GM18867 (cell line): Measurements from ENCODE around the gene ASAP2.
A peak's percentile ranks its signal among the peaks of the same experiment; 100 is the strongest.
"Not testable (repeated sequence)": the region's sequence is repeated elsewhere in the genome, so short reads cannot be mapped to it uniquely, and the experiment has no call there.

Experiments
- ATAC-seq: cut with Tn5 transposase; IDR thresholded peaks from one replicate; pipeline ENCODE4 v1.9.1; 2021; ENCODE audit warnings: mild to moderate bottlenecking, moderate library complexity; ENCODE audit not compliant: unreplicated experiment

ASAP2 gene

GRCh38 chr2:9397201-9397600, 190.6 kb downstream of the ASAP2 start:
- no peak for ATAC-seq

GRCh38 chr2:9398251-9398650, 191.6 kb downstream of the ASAP2 start:
- ATAC-seq = not testable (repeated sequence)

GRCh38 chr2:9398881-9399780, 192.5 kb downstream of the ASAP2 start:
- ATAC-seq = no peak

GRCh38 chr2:9400268-9401058, 193.9 kb downstream of the ASAP2 start:
- no peak for ATAC-seq

- no peak for ATAC-seq
These were observed 194.5 kb downstream of the ASAP2 start for GRCh38 chr2:9401059-9401547.

- no peak for ATAC-seq
These were observed 195.2 kb downstream of the ASAP2 start for GRCh38 chr2:9401646-9402371.

GRCh38 chr2:9403924-9404323, 197.3 kb downstream of the ASAP2 start:
- no peak for ATAC-seq

- ATAC-seq = no peak
These were observed 197.8 kb downstream of the ASAP2 start for GRCh38 chr2:9404451-9404850.

- no peak for ATAC-seq
These were observed 199.0 kb downstream of the ASAP2 start for GRCh38 chr2:9405636-9406035.

- no peak for ATAC-seq
These were observed 200.1 kb downstream of the ASAP2 start for GRCh38 chr2:9406529-9407362.

- no peak for ATAC-seq
These were observed 200.8 kb downstream of the ASAP2 start for GRCh38 chr2:9407363-9407811.

- ATAC-seq = no peak
These were observed 202.1 kb downstream of the ASAP2 start for GRCh38 chr2:9408641-9409151.

GRCh38 chr2:9410108-9410507, 203.5 kb downstream of the ASAP2 start:
- ATAC-seq = peak; percentile 58

GRCh38 chr2:9412781-9413180, 206.2 kb downstream of the ASAP2 start:
- ATAC-seq = no peak

- no peak for ATAC-seq
These were observed 209.0 kb downstream of the ASAP2 start for GRCh38 chr2:9415516-9416169.

GRCh38 chr2:9416267-9416961, 209.8 kb downstream of the ASAP2 start:
- ATAC-seq = no peak

- no peak for ATAC-seq
These were observed 210.3 kb downstream of the ASAP2 start for GRCh38 chr2:9416962-9417316.

- ATAC-seq = no peak
These were observed 211.1 kb downstream of the ASAP2 start for GRCh38 chr2:9417725-9418124.

- no peak for ATAC-seq
These were observed 212.1 kb downstream of the ASAP2 start for GRCh38 chr2:9418746-9419145.
